NCI-H2171 (cell line): ENCODE measurements around the gene CYP11A1.

Source experiments
- DNase-seq: peaks from one replicate; lab custom pipeline; 2025; lab: John Stamatoyannopoulos, UW

Gene CYP11A1

DNA sequence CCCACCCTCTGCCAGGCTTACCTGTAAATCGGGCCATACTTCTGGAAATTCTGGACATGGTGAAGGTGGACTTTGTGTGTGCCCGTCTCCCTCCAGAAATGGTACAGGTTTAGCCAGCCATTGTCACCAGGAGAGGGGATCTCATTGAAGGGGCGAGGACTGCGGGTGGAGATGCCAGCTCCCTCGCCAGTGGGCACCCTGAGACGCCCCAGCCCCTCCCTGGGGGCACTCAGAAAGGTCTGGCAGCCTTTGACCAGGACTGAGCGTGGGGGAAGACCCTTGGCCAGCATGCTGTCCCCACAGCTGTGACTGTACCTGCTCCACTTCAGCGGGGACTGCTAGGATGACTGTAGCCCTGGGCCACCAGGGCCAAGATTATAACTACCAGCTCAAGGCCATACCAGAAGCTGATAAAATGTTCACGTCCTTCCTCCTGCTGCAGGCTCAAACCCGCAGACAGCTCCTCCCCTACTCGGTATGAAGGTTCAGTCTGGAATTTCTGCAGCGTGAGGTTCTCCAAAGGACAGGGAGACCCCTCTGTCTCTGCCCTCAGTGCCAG lies at the start of gene CYP11A1:
TSS of gene CYP11A1 (minus strand) at position 351 of the 559 bp plus-strand sequence. CDS start at position 290, 61 bp downstream.
- DNase-seq, result no peak

DNA sequence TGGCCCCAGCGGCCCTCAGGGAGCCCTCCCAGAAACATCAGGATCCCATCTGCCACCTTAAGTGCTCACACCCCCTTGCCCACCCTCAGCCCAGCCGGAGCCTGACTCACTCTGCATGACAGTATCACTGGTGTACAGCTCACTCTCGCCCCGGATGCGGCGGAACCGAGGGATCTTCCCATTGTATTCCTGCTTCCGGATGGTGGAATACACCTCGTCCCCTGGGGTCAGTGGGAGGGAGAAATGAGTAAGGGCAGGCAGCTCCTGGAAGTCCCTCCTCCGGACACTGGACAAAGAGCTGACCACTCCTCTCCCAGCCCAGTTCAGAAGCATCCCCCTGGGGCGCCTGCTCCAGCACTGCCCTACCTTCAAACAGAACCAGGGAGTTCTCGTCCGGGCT lies 49.8 kb upstream of the CYP11A1 start:
- peak; percentile 5 for DNase-seq

DNA sequence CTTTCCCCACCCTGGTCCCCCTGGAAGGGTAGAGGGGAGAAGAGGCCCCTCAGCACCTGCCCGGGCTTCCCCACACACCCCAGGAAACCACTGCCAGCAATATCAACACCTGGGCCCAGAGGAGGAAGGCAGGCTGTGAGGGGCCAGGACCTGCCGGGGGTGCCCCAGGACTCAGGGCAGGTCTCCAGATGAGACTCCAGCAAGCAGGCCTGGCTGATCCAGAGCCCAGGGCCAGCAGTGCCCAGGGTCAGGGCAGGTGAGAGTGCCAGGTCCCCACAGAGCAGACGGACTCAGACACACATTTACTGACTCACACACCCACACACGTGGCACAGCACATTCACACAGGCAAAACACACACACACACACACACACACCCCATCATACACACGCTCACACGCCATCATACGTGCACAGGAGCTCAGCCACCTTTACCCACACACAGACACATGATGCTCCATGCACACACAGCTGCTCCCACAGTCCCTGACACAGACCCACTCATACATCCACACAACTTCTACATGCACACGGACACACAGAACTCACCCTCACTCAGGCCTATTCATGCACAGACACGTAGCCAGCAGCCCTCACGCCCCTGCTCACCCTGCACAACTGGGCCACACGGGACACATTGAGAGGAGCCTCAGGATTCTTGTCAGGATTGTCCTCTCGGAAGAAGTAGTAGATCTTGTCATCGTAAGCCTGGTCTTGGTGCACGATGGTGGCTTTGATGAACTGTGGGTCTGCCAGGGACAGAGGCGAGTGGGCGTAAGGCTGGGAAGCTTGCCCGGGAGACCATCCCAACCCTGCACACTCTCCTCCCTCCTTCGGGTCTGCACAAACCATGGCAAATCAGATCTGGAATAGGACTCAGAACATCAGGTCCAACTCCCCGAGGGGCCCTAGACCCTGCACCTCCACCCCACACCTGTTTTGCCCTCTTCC lies 48.8 kb upstream of the CYP11A1 start:
- no peak for DNase-seq

DNA sequence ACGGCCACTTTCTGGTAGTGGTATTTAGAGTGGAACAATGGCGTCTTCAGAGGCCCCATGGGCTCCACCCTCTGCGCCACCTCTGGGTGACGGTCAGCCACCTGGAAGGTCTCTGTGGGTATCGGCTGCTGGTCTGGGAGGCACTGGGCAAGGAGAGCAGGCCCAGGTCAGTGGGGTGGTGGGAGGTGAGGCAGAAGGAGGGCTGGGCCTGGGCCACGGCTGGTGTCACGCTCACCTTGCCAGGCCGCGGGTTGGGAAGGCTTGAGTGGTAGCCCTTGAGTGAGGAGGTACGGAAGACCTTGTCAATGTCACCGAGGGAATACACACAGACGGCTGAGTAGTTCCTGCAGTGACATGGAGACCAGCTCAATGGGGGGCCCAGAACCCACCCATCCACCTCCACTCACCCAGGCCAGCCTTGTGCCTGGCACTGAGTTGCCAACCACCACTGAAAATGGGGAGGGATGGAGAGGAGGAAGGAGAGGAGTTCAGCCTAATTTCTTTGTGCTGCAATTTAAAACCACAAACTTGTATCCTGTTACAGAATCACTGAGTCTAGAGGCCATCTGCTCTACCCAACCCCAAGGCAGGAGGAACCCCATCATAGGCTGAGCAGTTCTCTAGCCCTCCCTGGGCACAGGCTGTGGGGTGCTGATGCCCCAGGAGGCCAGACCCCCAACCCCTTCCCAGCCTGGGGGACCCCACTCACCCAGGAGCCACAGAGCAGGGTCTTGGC lies 47.3 kb upstream of the CYP11A1 start:
- DNase-seq, result peak; percentile 6

DNA sequence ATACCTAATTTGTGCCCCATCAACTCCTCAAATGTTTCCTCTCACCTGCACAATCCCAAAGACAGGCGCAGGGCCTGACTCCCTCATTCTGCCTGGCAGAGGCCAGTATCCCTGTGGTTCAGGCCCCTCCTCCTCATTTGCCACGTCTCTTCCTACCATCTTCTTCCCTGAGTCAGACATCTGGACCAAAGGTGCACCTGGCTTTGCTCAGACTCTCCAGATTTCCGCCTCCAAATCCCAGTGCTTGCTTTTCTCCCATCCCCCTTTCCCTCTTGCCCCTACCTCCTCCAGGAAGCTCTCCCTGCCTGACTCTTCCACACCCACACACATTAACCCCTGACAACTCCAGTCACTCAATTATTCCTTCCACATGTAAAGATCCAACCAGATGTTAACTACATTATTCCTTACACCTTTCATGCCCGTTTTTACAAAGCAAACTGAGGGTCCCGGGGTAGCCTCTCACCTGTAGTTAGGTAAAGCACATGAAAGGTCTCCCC lies 46.7 kb upstream of the CYP11A1 start:
- DNase-seq, result no peak

DNA sequence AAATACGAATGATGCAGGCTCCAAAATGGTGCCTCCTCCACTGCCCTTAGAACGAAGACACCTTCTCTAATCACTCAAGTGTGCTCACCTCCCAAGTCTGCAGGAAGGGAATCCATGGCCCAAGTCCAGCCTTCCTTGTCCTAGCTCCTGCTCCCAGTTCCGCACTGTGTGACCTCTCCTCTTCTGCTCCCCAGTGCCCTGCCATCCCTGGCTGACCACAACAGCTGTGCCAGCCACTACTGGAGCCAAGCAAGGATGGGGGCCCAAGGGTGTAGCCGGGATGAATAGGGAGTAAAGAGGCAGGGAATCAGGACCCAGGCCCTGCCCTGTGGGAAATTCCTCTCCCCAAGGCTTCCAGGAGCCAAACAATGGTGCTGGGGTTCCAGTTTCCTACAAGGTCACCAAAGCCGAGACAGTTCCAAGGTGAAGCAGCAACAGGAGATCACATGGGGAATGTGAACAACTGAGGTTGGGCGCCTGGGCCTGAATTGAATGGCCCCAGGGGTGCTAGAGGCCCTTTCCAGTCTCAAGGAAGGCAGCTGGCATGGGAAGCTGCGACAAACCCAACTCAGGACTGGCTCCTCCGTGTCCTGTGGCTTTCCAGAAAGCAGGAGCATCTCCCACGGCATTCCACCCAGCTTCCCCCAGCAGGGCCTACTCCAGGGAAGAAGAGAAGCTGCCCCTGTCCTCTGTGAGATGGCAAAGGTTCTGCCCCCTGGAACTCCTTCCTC lies 46.1 kb upstream of the CYP11A1 start:
- DNase-seq, result no peak

DNA sequence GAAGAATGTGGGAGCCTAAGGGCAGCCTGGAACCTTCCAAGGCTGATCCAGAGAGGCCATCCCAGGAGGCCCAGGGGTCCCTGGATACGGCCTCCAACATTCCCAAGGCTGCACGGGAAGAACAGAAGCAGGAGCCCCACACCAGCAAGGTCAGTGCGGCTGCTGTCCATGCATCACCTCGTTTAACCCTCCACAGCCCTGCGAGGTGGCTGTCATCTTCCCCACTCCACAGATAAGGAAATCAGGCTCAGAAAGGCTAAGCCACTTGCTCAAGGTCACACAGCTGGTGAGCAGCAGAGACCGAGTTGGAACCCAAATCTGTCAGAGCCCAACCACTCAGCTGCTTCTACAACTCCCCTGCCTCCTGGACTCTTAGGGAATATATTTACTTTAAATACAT lies 44.7 kb upstream of the CYP11A1 start:
- no peak for DNase-seq

DNA sequence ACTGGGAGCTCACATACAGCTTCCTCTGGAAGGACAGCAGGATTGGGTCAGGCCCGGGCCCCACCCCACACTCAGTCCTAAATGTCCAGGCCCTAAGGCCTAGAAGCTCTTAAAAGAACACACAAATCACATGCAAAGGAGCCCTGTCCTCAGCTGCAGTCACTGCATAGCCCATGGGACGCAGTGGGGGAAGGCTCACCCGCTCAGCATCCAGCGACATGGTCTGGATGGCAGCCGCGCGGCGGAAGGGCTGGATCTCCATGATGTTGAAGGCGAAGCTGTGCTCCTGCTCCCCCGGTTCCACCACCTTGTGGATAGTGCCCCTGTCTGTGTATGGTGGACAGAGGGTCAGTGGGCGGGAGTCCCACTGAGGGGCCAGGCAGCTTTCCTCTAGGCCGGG lies 44.2 kb upstream of the CYP11A1 start:
- no peak for DNase-seq

DNA sequence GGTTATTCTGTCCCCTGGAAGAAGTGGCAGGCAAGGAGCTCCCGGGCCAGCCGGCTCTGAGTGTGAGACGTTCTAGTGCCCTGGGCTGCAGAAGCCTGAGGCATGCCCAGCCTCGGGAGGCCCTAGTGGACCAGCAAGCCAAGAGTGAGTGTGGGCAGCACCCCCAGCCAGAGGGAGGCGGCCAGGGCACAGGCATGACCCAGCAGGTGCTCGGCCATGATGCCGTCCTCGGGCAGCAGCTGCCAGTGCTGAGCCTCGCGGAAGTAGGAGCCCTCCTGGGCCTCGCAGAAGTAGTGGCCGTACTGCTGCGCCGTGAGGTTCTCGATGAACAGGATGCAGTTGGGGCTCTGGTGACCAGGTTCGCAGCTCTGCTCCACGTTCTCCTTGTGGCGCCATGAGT lies 43.1 kb upstream of the CYP11A1 start:
- DNase-seq, result no peak

DNA sequence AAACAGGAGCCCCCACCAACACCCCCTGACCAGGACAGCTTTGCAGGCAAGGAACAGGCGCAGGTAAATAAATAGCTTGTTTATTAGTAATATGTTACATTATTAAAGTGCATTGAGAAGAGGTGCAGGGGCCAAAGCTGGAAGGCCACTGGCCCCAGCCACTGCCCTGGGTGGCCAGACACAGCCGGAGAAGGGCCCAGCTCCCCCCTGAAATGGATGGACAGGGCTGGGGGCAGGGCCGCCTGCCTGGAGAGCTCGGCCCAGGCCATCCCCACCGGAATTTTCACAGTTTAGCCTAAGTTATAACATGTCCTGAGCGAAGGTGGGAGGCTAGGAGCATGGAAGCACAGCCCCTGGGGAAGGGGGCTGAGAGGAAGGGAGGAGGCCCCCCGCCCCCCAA lies 41.8 kb upstream of the CYP11A1 start:
- no peak for DNase-seq

DNA sequence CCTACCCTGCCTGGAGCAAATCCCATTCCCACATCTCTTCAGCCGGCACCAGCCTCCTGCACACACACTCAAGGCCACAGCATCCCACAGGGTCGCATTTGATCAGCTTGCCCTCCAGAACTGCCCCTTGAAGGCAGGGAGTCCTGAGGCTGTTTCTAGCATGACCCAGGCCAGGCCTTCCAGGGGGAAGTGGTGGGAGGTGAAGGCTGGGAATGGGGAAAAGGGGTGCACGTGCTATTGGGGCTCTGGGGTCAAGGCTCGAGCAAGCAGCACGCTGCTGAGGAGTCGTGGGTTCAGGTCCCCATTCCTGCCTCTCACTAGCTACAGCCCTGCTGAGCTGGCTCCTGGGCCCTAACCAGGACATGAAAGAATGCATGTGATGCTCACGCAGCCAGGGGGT lies 41.4 kb upstream of the CYP11A1 start:
- no peak for DNase-seq

DNA sequence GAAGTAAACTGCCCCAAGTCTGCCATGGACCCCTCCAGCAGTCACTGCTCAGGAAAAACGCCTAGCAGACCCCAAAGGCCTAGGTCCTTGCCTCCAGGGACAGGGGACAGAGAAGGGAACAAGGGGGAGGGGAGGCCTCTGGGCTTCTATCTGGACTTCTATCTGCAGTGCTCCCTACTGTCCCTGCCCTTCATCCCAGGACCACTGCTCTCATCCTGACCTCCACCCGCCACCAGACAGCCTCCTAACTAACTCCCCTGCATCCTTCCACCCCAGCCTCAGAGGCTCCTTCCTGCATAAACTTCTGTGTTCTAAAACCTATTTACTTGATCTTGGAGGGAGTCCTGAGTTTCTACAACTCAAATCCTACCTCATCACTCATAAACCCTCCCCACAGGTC lies 40.9 kb upstream of the CYP11A1 start:
- DNase-seq, result no peak

DNA sequence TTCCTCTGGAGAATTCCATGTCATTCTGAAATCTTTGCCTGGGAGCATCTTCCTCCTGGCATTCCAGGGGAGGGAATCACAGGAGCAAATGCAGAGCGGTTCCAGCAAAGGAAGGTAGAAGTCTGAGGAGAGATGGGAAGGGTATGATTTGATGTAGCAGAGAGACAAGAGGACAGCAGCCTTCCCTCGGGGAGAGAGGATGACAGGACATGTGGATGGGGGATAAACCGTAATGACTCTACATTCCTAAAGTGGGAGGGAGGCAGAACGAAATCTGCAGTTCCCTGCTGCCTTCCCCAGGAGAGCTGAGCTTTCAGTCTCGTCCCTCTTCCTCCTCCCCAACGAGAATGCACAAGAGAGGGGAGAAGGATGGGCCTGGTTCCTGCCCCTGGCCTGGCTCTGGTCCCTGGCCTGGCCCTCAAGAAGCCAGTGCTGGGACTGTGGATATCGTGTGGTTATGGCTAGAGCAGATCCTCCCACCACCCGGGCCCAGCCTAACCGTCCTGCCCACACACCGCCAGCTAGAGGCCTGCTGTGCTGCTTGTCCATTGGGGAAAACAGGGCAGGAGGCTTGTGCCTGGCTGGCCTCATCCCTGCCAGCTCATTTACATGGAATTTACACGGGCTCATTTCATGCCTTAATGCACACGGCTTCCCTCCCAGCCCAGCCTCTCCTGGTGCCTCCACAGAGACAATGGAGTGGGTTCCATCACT lies 39.7 kb upstream of the CYP11A1 start:
- DNase-seq, result no peak

DNA sequence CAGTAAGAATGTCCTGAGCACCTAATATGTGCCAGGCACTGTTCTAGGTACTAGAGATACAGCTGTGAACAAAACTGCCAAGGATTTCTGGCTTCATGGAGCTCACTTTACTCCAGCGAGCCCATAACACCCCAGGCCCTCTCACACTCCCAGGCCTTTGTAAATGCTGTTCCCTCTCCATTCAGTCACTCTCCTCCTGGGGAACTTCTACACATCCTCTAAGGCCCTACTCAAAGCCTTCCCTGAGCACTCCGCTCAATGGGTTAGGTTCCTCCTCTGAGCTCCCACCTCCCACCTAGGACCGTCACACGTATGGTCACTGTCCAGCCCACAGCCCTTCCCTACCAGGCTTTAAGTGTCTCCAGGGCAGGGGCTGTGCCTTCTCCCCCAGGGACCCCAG lies 39.1 kb upstream of the CYP11A1 start:
- no peak for DNase-seq

DNA sequence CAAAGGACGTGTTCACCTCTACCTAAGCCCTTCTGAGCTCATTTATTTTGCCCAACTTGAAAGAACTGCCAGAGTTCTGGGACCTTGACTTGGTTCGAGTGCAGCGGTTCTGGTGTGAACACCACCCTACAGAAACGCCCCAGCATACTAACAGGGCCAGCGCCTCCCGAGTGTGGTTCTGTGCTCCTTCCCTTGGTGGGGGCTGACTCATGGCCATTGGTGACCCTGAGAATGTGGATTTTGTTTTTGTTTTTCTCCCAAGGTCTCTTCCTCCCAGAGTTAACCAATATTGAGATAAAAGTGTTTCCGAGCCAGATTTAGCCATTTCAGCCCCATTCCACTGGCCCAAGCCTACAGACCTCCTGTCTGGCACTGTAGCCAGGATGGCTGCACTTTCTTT lies 38.4 kb upstream of the CYP11A1 start:
- no peak for DNase-seq

DNA sequence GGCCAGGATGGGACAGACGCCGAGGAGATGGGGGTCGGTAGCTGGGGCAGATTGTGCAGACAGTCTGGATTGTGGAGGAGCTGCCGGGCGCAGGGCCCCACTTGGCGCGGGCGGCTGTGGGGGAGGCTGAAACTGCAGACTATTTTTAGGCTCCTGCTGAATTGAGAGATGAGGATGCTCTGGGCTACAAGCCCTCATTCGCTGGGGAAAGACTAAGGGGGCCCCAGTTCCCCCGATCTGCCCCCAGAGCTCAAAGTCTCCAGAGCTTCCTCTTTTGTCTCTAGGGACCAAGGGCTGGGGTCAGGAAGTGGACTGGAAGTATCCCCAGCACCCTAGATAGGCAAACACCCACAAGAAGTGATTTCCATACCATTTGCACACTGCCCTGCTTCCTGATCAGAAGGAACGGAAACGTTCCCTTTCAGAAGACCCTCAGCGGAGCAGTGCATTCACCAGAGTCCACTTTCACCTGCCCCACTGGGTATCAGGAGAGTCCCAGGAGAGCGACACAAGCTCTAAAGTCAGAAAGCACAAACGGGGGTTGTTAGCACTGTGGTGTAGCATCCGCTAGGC lies 36.6 kb upstream of the CYP11A1 start:
- no peak for DNase-seq

DNA sequence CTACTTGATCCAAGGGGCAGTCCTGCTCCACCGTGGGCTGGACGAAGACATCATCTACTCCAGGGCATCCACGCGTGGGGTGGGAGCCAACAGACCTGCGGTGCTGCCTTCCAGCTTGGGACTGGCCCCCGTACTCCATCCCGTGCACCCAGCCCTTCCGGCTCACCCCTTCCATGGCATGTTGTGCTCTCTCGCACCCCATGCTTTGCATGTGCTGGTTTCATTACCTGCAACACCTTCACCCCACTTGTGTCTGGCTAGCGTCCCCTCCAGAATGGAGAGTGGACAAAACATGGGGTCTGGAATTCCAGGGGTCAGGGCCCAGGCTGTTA lies 36.1 kb upstream of the CYP11A1 start:
- DNase-seq, result no peak

DNA sequence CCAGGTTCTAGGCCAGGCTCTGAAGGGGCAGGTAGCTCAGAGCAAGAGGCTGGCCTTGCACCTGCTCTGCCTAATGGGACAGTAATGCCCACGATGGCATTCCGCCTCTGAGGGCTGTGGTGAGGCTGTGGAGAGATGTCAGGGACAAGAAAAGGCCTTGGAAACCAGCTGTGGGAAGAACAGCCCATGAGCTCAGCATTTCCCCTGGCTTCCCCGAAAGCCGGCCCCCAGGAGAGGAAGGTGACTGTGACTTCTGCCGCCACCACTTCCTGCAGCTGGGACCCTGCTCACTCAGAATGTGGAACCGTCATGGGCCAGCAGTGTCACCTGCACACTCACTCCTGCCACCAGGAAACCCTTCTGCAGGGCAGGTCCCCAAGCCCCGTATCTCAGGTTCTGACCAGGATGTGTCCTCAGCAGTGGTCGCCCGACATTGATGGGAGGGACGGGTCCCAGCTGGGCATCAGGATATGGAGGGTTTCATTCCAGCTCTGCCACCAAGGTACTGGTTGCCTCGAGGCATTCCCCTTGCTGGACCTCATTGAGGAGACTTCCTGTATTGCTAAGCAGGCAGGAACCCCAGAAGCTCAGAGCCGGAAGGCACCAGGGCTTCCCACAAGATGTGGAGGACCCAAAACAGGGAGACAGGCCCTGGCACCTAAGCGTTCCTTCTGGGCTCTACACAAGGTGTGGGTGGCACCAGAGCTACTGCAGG lies 35.6 kb upstream of the CYP11A1 start:
- DNase-seq, result no peak

DNA sequence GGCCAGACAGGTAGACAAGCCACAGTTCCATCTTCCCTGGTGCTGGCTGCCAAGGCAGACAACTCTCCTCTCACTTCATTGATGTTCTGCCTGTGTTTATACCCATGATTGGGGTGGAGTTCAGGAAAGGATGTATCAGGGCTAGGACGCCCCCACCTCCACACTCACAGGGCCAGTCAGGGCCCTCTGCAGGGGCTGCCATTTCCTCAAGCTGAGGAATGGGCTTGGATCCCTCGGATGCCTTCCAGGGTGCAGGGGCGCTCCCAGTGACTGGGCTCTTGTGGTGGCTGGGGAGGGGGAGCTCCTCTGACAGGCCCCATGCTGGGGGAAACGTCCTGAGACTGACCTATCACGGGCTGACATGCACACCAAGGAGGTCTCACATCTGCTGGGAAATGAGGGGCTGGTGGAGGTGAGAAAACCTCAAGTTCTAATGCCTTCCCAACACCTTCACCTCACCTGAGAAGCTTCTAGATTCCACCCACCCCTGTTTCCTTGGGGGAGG lies 34.9 kb upstream of the CYP11A1 start:
- DNase-seq, result no peak
